RWPE1 (cell line): ENCODE results near the gene NBPF15.
"Not testable (repeated sequence)": the region's sequence is repeated elsewhere in the genome, so short reads cannot be mapped to it uniquely, and the experiment has no call there.

Experiments used
- CTCF ChIA-PET: fragments of 350-600 bp; sonication (Branson Sonifier 250); formaldehyde crosslinking; extraction: SDS; loops from one replicate; lab custom pipeline; 2021; lab: Yijun Ruan, JAX
- POLR2A ChIA-PET: fragments of 400-600 bp; formaldehyde crosslinking; extraction: SDS; loops from one replicate; lab custom pipeline; 2020; ENCODE audit warnings: antibody characterized with exemption; ENCODE audit not compliant: low non-redundant PET; lab: Yijun Ruan, JAX
- DNase-seq: peaks from one replicate; pipeline ENCODE4 v3.0.0; 2012; ENCODE audit warnings: low spot score
- H3K27ac ChIP-seq: fragments of 450-650 bp; 2 replicates; pipeline ENCODE4 v1.5.1; 2017
- TF ChIP-seq, protein P1 (sequence below): fragments of 450-650 bp; conservative IDR thresholded peaks from 2 replicates; pipeline ENCODE4 v1.5.1; 2017; ENCODE audit warnings: low read depth, mild to moderate bottlenecking

Gene NBPF15, protein sequence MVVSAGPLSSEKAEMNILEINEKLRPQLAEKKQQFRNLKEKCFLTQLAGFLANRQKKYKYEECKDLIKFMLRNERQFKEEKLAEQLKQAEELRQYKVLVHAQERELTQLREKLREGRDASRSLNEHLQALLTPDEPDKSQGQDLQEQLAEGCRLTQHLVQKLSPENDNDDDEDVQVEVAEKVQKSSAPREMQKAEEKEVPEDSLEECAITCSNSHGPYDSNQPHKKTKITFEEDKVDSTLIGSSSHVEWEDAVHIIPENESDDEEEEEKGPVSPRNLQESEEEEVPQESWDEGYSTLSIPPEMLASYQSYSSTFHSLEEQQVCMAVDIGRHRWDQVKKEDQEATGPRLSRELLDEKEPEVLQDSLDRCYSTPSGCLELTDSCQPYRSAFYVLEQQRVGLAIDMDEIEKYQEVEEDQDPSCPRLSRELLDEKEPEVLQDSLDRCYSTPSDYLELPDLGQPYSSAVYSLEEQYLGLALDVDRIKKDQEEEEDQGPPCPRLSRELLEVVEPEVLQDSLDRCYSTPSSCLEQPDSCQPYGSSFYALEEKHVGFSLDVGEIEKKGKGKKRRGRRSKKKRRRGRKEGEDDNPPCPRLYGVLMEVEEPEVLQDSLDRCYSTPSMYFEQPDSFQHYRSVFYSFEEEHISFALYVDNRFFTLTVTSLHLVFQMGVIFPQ

DNA sequence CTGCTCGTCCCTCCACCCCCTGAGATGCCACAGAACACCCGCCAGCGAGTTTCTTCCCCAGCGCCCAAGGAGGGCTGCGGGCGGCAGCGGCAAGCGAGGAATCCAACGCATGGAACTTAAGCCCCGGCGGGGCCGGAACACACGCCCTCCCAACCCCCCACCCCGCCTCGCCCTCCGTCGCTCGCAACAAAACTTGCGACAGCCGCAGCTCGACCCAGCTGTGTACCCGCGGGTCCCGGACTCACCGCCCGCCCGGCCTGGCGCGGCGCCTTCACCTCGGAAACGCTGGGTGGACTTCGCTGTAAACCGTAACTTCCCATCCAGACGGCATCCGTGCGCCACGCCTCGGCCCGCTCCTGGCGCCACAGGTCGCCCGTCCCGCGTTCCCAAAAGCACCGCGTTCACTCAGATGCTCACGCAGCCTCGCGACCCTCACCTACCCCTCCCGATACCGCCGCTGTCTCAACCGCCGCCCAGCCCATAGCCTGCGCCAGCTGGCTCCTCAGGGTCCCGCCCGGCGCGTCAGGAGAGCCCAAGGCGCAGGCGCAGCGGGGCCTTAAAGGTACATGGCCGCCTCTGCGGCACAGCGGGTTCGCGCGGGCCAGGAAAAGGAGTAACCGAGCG, at the start of gene NBPF15:
TSS of gene NBPF15 (minus strand) at position 534 of the 624 bp plus-strand sequence. CDS start 21,666 bp downstream, outside the sequence.
- CTCF ChIA-PET, DNase-seq, POLR2A ChIA-PET: not testable (repeated sequence)
- peak within 1 kb of the TSS; percentile 87 for H3K27ac ChIP-seq

DNA sequence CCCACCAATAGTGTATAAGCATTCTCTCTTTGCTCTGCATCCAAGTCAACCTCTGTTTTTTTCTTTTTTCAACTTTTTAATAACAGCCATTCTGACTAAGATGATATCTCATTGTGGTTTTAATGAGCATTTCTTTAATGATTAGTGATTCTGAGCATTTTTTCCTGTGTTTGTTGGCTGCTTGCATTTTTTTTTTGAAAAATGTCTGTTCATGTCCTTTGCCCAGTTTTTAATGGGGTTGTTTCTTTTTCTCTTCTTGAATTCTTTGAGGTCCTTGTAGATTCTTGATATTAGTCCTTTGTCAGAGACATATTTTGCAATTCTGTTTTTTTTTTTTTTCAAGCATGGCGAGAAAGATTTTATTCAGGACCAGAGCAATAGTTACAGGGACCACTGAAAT, 35.0 kb upstream of the NBPF15 start:
- DNase-seq, H3K27ac ChIP-seq, POLR2A ChIA-PET, CTCF ChIA-PET: not testable (repeated sequence)

DNA sequence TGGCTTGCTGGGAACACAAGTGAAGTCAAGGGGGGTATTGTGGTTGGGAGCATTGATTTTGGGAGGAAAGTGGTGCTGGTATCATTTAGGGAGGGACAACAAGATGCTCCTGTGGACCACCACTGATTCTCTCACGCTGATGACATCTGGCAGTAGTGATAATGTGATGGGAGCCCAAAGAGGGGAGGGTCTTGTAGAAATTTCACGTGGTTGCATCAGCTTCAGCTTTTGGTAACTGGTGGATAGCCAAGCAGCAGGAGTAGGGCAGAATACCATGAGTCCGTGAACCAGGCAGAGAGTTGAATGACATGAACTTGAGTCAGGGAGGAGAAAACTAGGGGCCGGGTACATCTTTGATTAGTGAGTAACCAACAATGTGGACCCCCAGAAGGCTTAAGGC, 32.7 kb upstream of the NBPF15 start:
- POLR2A ChIA-PET, H3K27ac ChIP-seq, CTCF ChIA-PET, DNase-seq: not testable (repeated sequence)

DNA sequence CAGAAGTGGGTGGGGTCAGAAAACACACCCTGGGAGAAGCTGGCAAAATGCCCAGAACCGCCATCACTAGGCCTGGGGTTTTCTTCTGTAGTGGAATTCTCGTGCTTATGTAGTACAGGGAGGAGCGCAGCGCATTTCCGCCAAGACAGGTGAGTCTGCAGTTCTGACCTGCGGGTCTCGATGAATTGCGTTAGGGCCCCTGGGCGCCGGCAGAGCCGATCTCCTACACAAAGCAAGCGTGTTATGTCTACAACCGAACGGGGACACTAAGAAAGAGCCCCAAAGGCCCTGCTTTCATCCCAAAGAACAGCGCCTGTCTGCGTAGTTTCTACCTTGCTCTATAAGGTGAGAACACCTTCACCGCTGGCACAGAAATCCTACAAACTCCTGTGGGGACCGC, 28.9 kb upstream of the NBPF15 start:
- H3K27ac ChIP-seq, DNase-seq, CTCF ChIA-PET, POLR2A ChIA-PET: not testable (repeated sequence)

DNA sequence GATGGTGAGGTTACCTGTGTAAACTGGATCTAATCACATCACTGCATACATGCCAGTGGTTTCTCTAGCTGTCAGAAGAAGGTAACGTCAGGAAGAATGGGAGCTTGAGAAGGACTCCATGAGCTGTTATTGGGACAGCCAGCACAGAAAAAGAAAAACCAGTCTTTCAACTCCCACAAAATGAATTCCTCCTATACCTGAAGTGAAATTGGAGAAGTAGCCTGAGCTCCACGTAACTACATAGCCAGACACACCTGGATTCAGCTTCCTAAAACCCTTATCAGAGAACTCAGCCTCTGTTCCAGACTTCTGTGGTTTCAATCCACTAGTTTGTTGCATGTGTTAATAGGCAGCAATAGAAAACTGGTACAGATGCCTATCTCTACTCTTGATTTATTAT, 25.5 kb upstream of the NBPF15 start:
- DNase-seq: peak; percentile 1
- H3K27ac ChIP-seq, POLR2A ChIA-PET, CTCF ChIA-PET: not testable (repeated sequence)

DNA sequence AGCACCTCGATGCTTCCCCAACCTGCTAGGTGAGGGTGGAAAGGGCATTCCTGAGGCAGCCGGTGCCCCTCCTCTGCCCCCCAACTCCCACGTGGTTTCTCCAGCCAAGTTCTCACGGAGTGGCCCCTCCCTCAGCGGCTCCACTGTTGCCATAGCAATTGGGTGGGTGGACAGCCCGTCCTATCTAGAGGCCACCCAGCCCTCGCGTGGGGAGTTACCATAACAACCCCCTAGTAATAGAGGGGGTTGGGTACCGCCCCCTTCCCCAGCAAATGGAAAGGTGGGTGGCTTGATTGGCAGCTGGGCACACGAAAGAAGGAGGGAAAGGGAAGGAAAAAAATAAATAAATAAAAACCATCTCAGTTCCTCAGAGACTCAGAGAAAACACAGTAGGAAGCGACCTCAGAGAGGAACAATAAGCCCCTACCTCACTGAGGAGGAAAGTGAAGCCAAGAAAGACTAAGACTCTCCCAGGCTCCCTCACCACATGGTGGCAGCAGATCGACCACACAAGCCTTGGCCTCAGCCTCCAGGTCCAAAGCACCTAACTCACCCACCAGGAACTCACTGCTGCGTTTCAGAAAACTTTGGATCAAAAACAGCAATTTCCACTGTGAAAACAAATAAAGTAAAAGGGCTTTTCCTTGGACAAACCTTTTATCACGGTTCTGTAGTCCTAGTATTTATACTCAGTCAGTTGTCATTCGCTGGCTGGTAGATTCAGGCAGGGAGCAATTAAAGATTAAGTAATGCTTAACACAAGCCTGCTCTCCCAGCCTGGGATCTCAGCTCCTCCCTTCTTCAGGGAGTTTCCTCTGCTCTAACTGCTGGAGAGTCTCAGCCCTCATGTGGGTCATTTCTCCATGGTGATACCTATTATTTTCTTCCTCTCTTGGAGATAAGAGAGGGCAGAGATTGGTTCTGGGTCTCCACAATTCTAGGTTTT, 23.9 kb upstream of the NBPF15 start:
- CTCF ChIA-PET, POLR2A ChIA-PET, DNase-seq, H3K27ac ChIP-seq: not testable (repeated sequence)

DNA sequence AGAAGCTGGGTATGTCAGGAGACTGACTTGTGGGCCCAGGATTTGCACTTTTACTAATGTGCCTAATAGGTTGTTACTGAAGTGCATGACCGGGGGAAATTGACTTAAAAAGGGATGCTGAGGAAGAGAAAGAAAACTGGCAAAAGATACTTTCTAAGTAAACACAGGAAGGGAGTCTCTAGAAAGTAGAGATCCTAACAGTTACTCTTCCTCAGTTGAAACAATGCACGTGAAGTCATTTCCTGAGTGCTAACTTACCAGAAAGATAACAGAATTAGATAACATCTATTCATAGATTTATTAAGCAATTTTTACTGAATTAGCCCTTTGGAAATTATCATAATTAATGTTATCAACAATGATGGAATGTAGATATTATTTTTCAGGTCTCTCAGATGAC, 12.4 kb upstream of the NBPF15 start:
- POLR2A ChIA-PET, DNase-seq, H3K27ac ChIP-seq, CTCF ChIA-PET: not testable (repeated sequence)

DNA sequence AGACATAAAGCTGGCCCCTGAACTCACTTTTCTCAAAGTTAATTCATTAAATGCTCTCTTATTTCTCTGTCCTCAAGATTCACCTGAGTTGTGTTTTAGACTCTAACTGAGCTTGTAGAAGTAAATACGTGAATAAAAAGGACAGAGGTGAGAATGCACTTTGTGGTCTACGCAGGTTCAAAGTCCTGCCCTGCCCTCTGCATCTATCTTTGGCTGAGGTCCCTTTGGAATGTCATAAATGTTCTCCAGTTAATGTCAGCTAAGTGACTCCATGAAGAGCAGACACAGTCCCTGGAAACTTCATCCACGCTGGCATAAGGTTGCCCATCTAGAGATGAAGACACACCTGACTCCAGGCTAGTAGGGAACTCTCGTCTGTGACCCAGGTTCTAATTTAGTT, 10.0 kb upstream of the NBPF15 start:
- H3K27ac ChIP-seq, POLR2A ChIA-PET, CTCF ChIA-PET, DNase-seq: not testable (repeated sequence)

DNA sequence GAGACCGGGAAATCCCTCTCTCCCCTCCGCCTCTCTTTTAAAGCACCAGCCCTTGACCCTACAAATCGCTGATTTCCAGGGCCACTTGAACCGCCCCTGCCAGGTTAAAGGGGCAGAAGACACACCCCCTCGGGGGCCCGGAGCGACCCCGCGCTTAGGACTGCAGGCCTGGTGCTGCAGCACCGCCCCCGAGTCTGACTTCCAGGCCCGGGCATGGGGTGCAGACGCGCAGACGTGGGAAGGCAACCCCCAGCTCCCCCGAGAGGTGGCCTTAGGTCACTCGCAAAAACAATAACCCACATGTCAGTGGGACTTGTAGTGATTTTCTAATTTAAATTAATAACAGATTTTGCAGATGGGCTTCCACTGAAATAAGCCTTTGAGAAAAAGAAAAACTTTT, 309 bp upstream of the NBPF15 start:
- DNase-seq, CTCF ChIA-PET, POLR2A ChIA-PET: not testable (repeated sequence)
- H3K27ac ChIP-seq: peak overlapping the region; percentile 87

DNA sequence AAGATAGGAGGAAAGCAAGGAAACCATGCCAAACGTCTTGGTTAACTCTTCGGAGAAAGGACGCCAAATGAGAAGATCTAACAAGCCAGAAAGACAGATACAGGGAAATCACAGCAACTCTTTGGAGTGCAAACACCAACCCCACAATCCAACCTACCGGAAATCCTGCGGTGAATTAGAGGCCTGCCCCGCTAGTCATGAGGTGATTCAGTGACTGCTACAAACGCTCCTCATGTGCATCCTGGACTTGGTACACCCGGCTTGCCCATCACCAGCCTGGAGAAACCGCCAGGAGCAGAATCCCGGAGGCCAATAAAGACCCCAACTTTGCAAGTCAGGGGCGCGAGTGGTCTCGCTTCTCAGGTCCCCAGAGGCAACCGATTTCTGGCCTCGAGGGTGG, 783 bp downstream of the NBPF15 start:
- POLR2A ChIA-PET, CTCF ChIA-PET, DNase-seq: not testable (repeated sequence)
- H3K27ac ChIP-seq: peak overlapping the region; percentile 87

DNA sequence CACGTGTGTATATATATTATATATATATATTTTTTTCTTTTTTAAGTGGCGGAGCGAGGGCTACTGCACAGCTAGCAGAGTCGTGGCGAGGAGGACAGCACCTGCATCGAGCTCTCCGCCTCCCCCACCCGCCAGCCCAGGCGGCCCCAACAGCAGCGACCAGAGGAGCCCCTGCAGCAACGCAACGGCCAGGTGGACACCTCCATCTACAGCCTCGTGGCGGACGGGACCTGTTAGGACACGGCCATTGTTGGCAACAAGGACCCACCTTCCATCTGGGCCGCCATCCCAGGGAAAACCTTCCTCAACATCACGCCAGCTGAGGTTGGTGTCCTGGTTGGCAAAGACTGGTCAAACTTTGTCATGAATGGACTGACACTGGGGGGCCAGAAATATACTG, 19.1 kb downstream of the NBPF15 start:
- CTCF ChIA-PET, H3K27ac ChIP-seq, DNase-seq, POLR2A ChIA-PET: not testable (repeated sequence)

DNA sequence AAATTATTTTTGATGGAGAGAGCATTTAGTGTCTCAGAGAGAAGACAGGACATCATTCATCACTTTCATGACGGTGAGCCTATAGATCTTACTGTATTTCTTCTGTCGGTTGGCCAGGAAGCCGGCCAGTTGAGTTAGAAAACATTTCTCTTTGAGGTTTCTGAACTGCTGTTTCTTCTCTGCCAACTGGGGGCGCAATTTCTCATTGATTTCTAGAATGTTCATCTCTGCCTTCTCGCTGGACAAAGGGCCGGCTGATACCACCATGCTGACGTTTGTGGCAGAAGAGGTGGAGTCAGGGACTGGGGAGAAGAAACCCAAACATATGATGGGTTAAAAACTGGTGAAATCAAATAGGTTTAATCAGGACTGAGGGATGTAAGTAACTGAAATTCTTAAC, 21.7 kb downstream of the NBPF15 start:
- CTCF ChIA-PET, POLR2A ChIA-PET, H3K27ac ChIP-seq, DNase-seq: not testable (repeated sequence)
- TF ChIP-seq, protein P1, sequence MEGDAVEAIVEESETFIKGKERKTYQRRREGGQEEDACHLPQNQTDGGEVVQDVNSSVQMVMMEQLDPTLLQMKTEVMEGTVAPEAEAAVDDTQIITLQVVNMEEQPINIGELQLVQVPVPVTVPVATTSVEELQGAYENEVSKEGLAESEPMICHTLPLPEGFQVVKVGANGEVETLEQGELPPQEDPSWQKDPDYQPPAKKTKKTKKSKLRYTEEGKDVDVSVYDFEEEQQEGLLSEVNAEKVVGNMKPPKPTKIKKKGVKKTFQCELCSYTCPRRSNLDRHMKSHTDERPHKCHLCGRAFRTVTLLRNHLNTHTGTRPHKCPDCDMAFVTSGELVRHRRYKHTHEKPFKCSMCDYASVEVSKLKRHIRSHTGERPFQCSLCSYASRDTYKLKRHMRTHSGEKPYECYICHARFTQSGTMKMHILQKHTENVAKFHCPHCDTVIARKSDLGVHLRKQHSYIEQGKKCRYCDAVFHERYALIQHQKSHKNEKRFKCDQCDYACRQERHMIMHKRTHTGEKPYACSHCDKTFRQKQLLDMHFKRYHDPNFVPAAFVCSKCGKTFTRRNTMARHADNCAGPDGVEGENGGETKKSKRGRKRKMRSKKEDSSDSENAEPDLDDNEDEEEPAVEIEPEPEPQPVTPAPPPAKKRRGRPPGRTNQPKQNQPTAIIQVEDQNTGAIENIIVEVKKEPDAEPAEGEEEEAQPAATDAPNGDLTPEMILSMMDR: 0 out of 2 replicates have a peak, but pooled peaks have one; percentile 13
